GM19468 (cell line): ENCODE results near the gene PIP5K1A.

Source experiments
- ATAC-seq: cut with Tn5 transposase; IDR thresholded peaks from one replicate; pipeline ENCODE4 v1.9.1; 2021; ENCODE audit warnings: mild to moderate bottlenecking, moderate library complexity, moderate number of reproducible peaks; ENCODE audit not compliant: unreplicated experiment; ENCODE audit errors: extremely low read depth

Gene PIP5K1A

DNA sequence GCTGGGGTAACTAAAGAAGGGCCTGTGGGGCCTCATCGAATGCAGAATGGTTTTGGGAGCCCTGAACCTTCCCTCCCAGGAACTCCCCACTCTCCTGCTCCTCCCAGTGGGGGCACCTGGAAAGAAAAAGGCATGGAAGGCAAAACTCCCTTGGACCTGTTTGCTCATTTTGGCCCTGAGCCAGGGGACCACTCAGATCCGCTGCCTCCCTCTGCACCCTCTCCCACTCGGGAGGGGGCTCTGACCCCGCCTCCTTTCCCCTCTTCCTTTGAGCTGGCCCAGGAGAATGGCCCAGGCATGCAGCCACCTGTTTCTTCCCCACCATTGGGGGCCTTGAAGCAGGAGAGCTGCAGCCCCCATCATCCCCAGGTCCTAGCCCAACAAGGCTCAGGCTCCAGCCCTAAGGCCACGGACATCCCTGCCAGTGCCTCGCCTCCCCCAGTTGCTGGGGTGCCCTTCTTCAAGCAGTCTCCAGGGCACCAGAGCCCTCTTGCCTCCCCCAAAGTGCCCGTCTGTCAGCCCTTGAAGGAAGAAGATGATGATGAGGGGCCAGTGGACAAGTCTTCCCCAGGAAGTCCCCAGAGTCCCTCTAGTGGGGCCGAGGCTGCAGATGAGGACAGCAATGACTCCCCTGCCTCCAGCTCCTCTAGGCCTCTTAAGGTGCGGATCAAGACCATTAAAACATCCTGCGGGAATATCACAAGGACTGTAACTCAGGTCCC lies 88.4 kb downstream of the PIP5K1A start:
- ATAC-seq = no peak

- ATAC-seq = no peak
These were observed 89.0 kb downstream of the PIP5K1A start for GRCh38 chr1:151287341-151287699.

GRCh38 chr1:151287767-151288500 lies 89.6 kb downstream of the PIP5K1A start:
- no peak for ATAC-seq

GRCh38 chr1:151288502-151288901 lies 90.2 kb downstream of the PIP5K1A start:
- no peak for ATAC-seq

GRCh38 chr1:151289080-151289935 lies 91.0 kb downstream of the PIP5K1A start:
- ATAC-seq = no peak

GRCh38 chr1:151289991-151290708 lies 91.8 kb downstream of the PIP5K1A start:
- no peak for ATAC-seq

DNA sequence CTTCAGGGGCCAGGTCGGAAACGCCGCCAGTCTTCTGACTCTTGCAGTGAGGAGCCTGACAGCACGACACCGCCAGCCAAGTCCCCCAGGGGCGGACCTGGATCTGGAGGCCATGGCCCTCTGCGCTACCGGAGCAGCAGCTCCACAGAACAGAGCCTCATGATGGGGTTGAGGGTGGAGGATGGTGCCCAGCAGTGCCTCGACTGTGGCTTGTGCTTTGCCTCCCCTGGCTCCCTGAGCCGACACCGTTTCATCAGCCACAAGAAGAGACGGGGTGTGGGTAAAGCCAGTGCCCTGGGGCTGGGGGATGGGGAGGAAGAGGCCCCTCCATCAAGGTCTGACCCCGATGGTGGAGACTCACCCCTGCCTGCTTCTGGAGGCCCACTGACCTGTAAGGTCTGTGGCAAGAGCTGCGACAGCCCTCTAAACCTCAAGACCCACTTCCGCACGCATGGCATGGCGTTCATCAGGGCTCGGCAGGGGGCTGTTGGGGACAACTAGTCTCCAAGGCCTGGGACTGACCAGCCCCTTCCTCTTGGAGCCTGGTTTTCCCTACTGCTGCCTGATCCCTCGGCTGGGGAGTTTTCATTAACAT lies 92.5 kb downstream of the PIP5K1A start:
- no peak for ATAC-seq

DNA sequence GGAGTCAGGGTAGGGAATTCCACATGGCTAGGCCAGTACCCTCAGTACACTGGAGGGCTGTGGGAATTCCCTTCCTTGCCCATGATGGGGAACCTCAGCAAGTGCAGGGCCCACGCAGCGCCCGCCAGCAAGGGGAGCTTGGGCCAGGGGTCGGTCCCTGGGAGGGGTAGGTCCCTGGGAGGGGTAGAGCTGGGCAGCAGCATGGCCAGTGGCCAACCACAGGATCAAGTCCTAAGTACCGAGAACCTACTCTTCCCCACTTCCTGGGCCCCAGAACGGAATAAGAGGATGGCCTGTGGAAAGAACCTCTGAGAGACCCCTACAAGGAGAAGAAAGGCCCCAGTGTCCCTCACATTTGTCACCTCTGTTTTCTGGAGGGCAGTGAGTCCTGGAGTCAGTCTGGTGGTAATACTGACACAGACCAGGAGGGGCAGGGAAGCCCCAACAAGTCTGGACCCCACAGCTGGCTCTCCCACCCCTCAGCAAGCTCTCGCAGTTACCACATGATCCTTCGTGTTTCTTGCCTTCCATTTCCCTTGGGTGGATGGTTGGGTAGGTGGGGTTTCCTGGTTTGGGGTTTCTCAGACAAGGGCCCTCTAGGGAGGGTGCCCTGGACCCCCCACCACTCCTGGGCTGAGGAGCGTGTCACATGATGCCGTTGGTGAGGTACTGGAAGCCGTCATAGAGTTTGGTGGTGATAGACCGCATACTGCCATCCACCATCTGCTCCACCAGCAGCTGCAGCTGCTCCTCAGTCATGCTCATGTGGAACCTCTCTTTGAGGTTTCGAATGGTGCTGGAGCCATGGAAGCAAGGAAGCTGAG lies 94.1 kb downstream of the PIP5K1A start:
- no peak for ATAC-seq

DNA sequence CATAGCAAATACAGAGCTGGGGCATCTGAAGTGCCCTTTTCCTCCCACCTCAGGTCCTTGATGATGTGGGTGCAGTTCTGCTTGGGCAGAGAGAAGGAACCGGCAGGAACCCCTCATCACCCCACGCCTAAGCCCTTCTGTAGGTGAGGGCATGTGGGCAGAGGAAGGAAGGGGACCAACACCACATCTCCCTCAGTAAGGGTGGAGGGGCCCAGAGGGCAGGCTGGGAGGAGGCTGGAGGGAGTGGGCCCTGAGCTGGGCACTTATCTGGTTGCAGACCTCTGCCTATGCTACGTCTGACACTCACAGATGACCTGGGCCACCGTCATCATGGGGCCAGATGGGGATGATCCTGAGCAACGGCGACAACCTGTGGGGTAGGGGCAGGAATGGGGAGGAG lies 94.7 kb downstream of the PIP5K1A start:
- no peak for ATAC-seq

GRCh38 chr1:151294742-151295462 lies 96.5 kb downstream of the PIP5K1A start:
- no peak for ATAC-seq
